HCT116 (cell line): ENCODE measurements around the gene CACNA1C. TPM values are rescaled to one million over a fixed set of nuclear protein-coding genes. Genes with fewer than 3 reads are reported as not detected.

ENCODE experiments used
- ATAC-seq: fragments of 200-7000 bp; cut with Tn5 transposase; 2 replicates; pipeline ENCODE4 v1.9.1; 2020; ENCODE audit warnings: mild to moderate bottlenecking, moderate library complexity
- BruUV-seq: library from RNA; stranded (reverse); fragments of 400-500 nt; replicated peaks from 2 replicates; lab custom pipeline; 2021; lab: Mats Ljungman, UMichigan
- CTCF ChIA-PET: fragments of 300-600 bp; sonication (Branson Sonifier 250); formaldehyde crosslinking; loops from one replicate; lab custom pipeline; 2021; ENCODE audit warnings: antibody characterized with exemption; lab: Charles Lee
- POLR2A ChIA-PET: fragments of 300-600, 350-600 bp; sonication (Branson Sonifier 250); formaldehyde crosslinking; loops from one replicate; lab custom pipeline; 2021; ENCODE audit warnings: antibody characterized with exemption; lab: Charles Lee
- RAD21 ChIA-PET, 2 experiments: fragments of 300-600 bp; sonication (Branson Sonifier 250); formaldehyde crosslinking; loops; one replicate each; lab custom pipeline; 2023; ENCODE audit warnings: low total read pairs in 2 of 2; ENCODE audit not compliant: uncharacterized antibody in 2 of 2, unreplicated experiment in 2 of 2, low non-redundant PET in 1 of 2; lab: Charles Lee
- DNase-seq: peaks from one replicate; pipeline ENCODE4 v3.0.0-alpha.2; 2010; ENCODE audit warnings: low read depth, low spot score
- H2AFZ ChIP-seq: fragments of 200-600 bp; shearing (Covaris generic), sonication (generic); 2 replicates; pipeline ENCODE4 v1.6.1; 2017; ENCODE audit warnings: low read depth, mixed run types, mixed read lengths, antibody characterized with exemption, low read length; ENCODE audit not compliant: poor library complexity, severe bottlenecking
- H3K27ac ChIP-seq: 2 replicates; pipeline ENCODE4 v1.5.1; 2012; ENCODE audit warnings: low read depth, low read length
- H3K27me3 ChIP-seq: fragments of 200-600 bp; sonication (generic); 2 replicates; pipeline ENCODE4 v1.6.1; 2016; ENCODE audit warnings: mixed run types, low read length, mixed read lengths; ENCODE audit not compliant: insufficient read depth
- H3K36me3 ChIP-seq, 2 experiments: fragments of 200-500 bp in 1 of 2; fragments of 200-600 bp in 1 of 2; sonication (Bioruptor generic) in 1 of 2; sonication (generic) in 1 of 2; 2 replicates each; pipeline versions ENCODE4 v1.5.1 to v1.6.1; 2014 to 2016; ENCODE audit warnings: low read length in 2 of 2, inconsistent platforms in 1 of 2, mixed read lengths in 1 of 2, mixed run types in 1 of 2; ENCODE audit not compliant: insufficient read depth in 2 of 2, control insufficient read depth in 1 of 2
- H3K4me1 ChIP-seq, 2 experiments: fragments of 200-600 bp in 1 of 2; sonication (generic) in 1 of 2; 2 replicates each; pipeline versions ENCODE4 v1.5.1 to v1.6.1; 2012 to 2017; ENCODE audit warnings: low read length in 2 of 2, inconsistent platforms in 1 of 2, mild to moderate bottlenecking in 1 of 2, mixed read lengths in 1 of 2, mixed run types in 1 of 2, moderate library complexity in 1 of 2; ENCODE audit not compliant: insufficient read depth in 2 of 2, control insufficient read depth in 1 of 2
- H3K4me2 ChIP-seq: fragments of 200-600 bp; sonication (generic); 2 replicates; pipeline ENCODE4 v1.6.1; 2017; ENCODE audit warnings: mixed run types, low read length, mixed read lengths
- H3K4me3 ChIP-seq, 2 experiments: fragments of 200-600 bp in 1 of 2; sonication (generic) in 1 of 2; replicated peaks in 1 of 2; 2 replicates each; pipeline ENCODE4 v1.5.1; 2011 to 2016; ENCODE audit warnings: low read length in 2 of 2, control low read depth in 1 of 2, low read depth in 1 of 2, mild to moderate bottlenecking in 1 of 2, mixed read lengths in 1 of 2, mixed run types in 1 of 2
- H3K79me2 ChIP-seq: fragments of 200-600 bp; sonication (generic); 2 replicates; pipeline ENCODE4 v1.6.1; 2017; ENCODE audit warnings: mild to moderate bottlenecking, mixed run types, low read length, moderate library complexity, mixed read lengths; ENCODE audit not compliant: insufficient read depth
- H3K9ac ChIP-seq: fragments of 200-600 bp; sonication (generic); 2 replicates; pipeline ENCODE4 v1.6.1; 2016; ENCODE audit warnings: low read length, mixed read lengths
- H3K9me2 ChIP-seq: fragments of 200-600 bp; sonication (generic), shearing (Covaris generic); 2 replicates; pipeline ENCODE4 v1.6.1; 2017; ENCODE audit warnings: mixed run types, mild to moderate bottlenecking, moderate library complexity; ENCODE audit not compliant: insufficient read depth
- H3K9me3 ChIP-seq, 2 experiments: fragments of 200-500 bp in 1 of 2; fragments of 200-600 bp in 1 of 2; sonication (Bioruptor generic) in 1 of 2; sonication (generic) in 1 of 2; 2 replicates each; pipeline ENCODE4 v1.6.1; 2014 to 2017; ENCODE audit warnings: low read length in 2 of 2, mixed read lengths in 2 of 2, inconsistent platforms in 1 of 2, low read depth in 1 of 2, mild to moderate bottlenecking in 1 of 2, mixed run types in 1 of 2, moderate library complexity in 1 of 2; ENCODE audit not compliant: control insufficient read depth in 1 of 2, insufficient read depth in 1 of 2
- H4K20me1 ChIP-seq: fragments of 200-600 bp; sonication (generic), shearing (Covaris generic); 2 replicates; pipeline ENCODE4 v1.6.1; 2017; ENCODE audit warnings: mixed run types, mild to moderate bottlenecking, moderate library complexity; ENCODE audit not compliant: insufficient read depth
- CBX3 ChIP-seq: IDR thresholded peaks from 2 replicates; pipeline ENCODE4 v1.6.1; 2012; ENCODE audit warnings: low read depth
- CEBPB ChIP-seq: IDR thresholded peaks from 2 replicates; pipeline ENCODE4 v1.6.1; 2012; ENCODE audit warnings: low read depth
- EGR1 ChIP-seq: IDR thresholded peaks from 2 replicates; pipeline ENCODE4 v1.6.1; 2012; ENCODE audit warnings: low read depth
- ELF1 ChIP-seq: IDR thresholded peaks from 2 replicates; pipeline ENCODE4 v1.6.1; 2012; ENCODE audit warnings: low read depth, borderline replicate concordance
- EZH2 ChIP-seq: fragments of 200-600 bp; sonication (generic); IDR thresholded peaks from 2 replicates; pipeline ENCODE4 v1.6.1; 2017; ENCODE audit warnings: antibody characterized with exemption, mixed run types
- EZH2phosphoT487 ChIP-seq: fragments of 200-600 bp; IDR thresholded peaks from 2 replicates; pipeline ENCODE4 v1.6.1; 2018; ENCODE audit warnings: antibody characterized with exemption, borderline replicate concordance
- FOSL1 ChIP-seq: IDR thresholded peaks from 2 replicates; pipeline ENCODE4 v1.6.1; 2012; ENCODE audit warnings: low read depth
- JUND ChIP-seq: IDR thresholded peaks from 2 replicates; pipeline ENCODE4 v1.6.1; 2012
- POLR2A ChIP-seq: IDR thresholded peaks from 2 replicates; pipeline ENCODE4 v1.7.0; 2011; ENCODE audit warnings: borderline replicate concordance; ENCODE audit not compliant: insufficient read depth, insufficient read length; ENCODE audit errors: extremely low read depth
- POLR2AphosphoS5 ChIP-seq: IDR thresholded peaks from 2 replicates; pipeline ENCODE4 v1.6.1; 2011; ENCODE audit warnings: mild to moderate bottlenecking, low read depth, low read length, moderate library complexity
- SIN3A ChIP-seq: IDR thresholded peaks from 2 replicates; pipeline ENCODE4 v1.6.1; 2012; ENCODE audit warnings: low read depth
- SRF ChIP-seq: IDR thresholded peaks from 2 replicates; pipeline ENCODE4 v1.6.1; 2012; ENCODE audit warnings: low read depth
- TCF7L2 ChIP-seq: IDR thresholded peaks from 2 replicates; pipeline ENCODE4 v1.7.0; 2011; ENCODE audit warnings: borderline replicate concordance, inconsistent platforms; ENCODE audit not compliant: insufficient read depth, insufficient read length; ENCODE audit errors: extremely low read depth
- YY1 ChIP-seq: IDR thresholded peaks from 2 replicates; pipeline ENCODE4 v1.6.1; 2011; ENCODE audit warnings: low read length, low read depth, moderate library complexity, mild to moderate bottlenecking; ENCODE audit not compliant: insufficient replicate concordance; ENCODE audit errors: extremely low read depth
- intact Hi-C: fragments of 100-400 bp; cut with micrococcal nuclease; formaldehyde crosslinking; loops from 2 replicates; pipeline ENCODE4 v1.10.0; 2022
- total RNA-seq: library from RNA; stranded (reverse); gene quantifications from one replicate; pipeline ENCODE4 v1.2.1, GENCODE V29; 2021; ENCODE audit not compliant: unreplicated experiment
- TF ChIP-seq, protein P1 (sequence below): IDR thresholded peaks from 2 replicates; pipeline ENCODE4 v1.6.1; 2012
- TF ChIP-seq, protein P2 (sequence below), 3 experiments: fragments of 200-600 bp in 1 of 3; sonication (generic) in 1 of 3; IDR thresholded peaks in 2 of 3; conservative IDR thresholded peaks in 1 of 3; 2 replicates each; pipeline ENCODE4 v1.5.1; 2012 to 2017; ENCODE audit warnings: low read depth in 2 of 3, low read length in 2 of 3, antibody characterized with exemption in 1 of 3, borderline replicate concordance in 1 of 3, control low read depth in 1 of 3, mild to moderate bottlenecking in 1 of 3, mixed read lengths in 1 of 3, mixed run types in 1 of 3, moderate library complexity in 1 of 3; ENCODE audit not compliant: insufficient read depth in 1 of 3
- TF ChIP-seq, protein P3 (sequence below): IDR thresholded peaks from 2 replicates; pipeline ENCODE4 v1.6.1; 2012; ENCODE audit warnings: low read depth

CACNA1C gene
- total RNA-seq, 1 experiment from 2014 or later, result 0.05 TPM

DNA sequence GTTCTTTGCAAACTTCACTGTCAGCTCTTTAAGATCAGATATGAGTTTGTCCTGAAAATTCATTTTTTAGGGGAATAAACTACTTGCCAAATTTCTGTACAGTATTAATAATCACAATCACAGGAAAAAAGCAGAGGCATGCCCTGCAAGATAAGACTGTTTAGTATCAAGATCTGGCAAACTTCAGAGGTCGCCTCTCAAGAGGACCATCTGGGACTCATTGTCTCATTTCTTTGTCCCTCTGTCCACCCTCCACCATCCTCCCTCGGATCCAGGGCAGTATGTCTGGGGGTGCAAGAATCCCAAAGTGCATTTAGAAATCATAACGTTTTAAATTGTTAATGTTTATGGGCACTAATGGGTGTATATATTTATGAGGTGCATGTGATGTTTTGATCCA, 509.6 kb downstream of the CACNA1C start:
- CTCF ChIA-PET, result no interaction called here
- intact Hi-C loops, result no loop called here
- H3K27me3 ChIP-seq, result peaks cover 28% of the 10 kb centered on the region; the same call in 1 of the 2 replicates
- no peaks in the 10 kb centered on the region for H3K4me1 ChIP-seq
- no peaks in the 10 kb centered on the region for H3K9me2 ChIP-seq
- no peak overlapping the region for H3K4me2 ChIP-seq
- H3K9me3 ChIP-seq, result no peaks in the 10 kb centered on the region
- H3K27ac ChIP-seq, result no peak overlapping the region
- H3K9ac ChIP-seq, result no peak overlapping the region
- no peak overlapping the region for H2AFZ ChIP-seq
- RAD21 ChIA-PET, result no interaction called here
- H3K36me3 ChIP-seq, result no peaks in the 10 kb centered on the region
- no peaks in the 10 kb centered on the region for H4K20me1 ChIP-seq
- POLR2A ChIA-PET, result no interaction called here
- BruUV-seq, result no TSS peak
- no peak overlapping the region for H3K4me3 ChIP-seq
- no peaks in the 10 kb centered on the region for H3K79me2 ChIP-seq
- ATAC-seq (no peak), DNase-seq (no peak)
- no peak for TF ChIP-seq JUND
- no peak for TF ChIP-seq EZH2phosphoT487
- TF ChIP-seq, protein P1, sequence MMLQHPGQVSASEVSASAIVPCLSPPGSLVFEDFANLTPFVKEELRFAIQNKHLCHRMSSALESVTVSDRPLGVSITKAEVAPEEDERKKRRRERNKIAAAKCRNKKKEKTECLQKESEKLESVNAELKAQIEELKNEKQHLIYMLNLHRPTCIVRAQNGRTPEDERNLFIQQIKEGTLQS, result no peak
- no peak for TF ChIP-seq YY1

DNA sequence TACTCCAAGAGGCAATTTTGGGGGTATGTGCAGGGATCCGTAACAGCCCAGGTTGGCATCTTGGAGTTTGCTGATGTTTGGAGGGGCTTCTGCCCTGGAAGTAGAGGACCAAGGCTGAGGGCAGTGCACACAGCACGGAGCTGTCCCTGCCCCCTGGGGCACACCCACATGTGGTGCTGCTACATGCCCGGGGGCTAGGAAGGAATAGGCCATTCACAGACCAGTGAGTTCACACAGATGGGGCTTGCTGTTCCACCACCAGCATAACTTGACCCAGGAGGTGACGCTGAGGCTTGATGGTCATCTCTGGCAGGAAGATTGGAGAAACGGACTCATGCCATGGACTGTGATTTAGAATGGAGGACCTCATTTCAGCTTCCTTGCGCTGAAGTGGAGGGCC, 510.9 kb downstream of the CACNA1C start:
- CTCF ChIA-PET, result no interaction called here
- intact Hi-C loops, result no loop called here
- no TSS peak for BruUV-seq
- Histone ChIP-seq H3K4me3 (no peak overlapping the region), H2AFZ (no peak overlapping the region), H3K4me1 (no peaks in the 10 kb centered on the region), H3K27ac (no peak overlapping the region), H3K9me3 (no peaks in the 10 kb centered on the region), H3K9me2 (no peaks in the 10 kb centered on the region), H3K4me2 (no peak overlapping the region), H3K79me2 (no peaks in the 10 kb centered on the region), H3K36me3 (no peaks in the 10 kb centered on the region), H3K27me3 (peaks cover 22% of the 10 kb centered on the region; the same call in 1 of the 2 replicates), H4K20me1 (no peaks in the 10 kb centered on the region), H3K9ac (no peak overlapping the region)
- no peak for DNase-seq
- POLR2A ChIA-PET, result no interaction called here
- no peak for ATAC-seq
- RAD21 ChIA-PET, result no interaction called here
- TF ChIP-seq EZH2phosphoT487 (no peak), FOSL1 (no peak), SRF (no peak), POLR2A (no peak), CBX3 (no peak), CEBPB (no peak), ELF1 (no peak), TCF7L2 (no peak), SIN3A (no peak), JUND (no peak), YY1 (no peak), EGR1 (no peak), EZH2 (no peak), POLR2AphosphoS5 (no peak)
- TF ChIP-seq, protein P2, sequence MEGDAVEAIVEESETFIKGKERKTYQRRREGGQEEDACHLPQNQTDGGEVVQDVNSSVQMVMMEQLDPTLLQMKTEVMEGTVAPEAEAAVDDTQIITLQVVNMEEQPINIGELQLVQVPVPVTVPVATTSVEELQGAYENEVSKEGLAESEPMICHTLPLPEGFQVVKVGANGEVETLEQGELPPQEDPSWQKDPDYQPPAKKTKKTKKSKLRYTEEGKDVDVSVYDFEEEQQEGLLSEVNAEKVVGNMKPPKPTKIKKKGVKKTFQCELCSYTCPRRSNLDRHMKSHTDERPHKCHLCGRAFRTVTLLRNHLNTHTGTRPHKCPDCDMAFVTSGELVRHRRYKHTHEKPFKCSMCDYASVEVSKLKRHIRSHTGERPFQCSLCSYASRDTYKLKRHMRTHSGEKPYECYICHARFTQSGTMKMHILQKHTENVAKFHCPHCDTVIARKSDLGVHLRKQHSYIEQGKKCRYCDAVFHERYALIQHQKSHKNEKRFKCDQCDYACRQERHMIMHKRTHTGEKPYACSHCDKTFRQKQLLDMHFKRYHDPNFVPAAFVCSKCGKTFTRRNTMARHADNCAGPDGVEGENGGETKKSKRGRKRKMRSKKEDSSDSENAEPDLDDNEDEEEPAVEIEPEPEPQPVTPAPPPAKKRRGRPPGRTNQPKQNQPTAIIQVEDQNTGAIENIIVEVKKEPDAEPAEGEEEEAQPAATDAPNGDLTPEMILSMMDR (IDR thresholded peaks at IDR 0.05 in 2 of 3, conservative IDR thresholded peaks at IDR 0.05 in 1 of 3; ENCODE audit: borderline replicate concordance in 1 of 3, insufficient read depth in 1 of 3, low read depth in 2 of 3, low read length in 2 of 3), result no peak
- TF ChIP-seq, protein P3, sequence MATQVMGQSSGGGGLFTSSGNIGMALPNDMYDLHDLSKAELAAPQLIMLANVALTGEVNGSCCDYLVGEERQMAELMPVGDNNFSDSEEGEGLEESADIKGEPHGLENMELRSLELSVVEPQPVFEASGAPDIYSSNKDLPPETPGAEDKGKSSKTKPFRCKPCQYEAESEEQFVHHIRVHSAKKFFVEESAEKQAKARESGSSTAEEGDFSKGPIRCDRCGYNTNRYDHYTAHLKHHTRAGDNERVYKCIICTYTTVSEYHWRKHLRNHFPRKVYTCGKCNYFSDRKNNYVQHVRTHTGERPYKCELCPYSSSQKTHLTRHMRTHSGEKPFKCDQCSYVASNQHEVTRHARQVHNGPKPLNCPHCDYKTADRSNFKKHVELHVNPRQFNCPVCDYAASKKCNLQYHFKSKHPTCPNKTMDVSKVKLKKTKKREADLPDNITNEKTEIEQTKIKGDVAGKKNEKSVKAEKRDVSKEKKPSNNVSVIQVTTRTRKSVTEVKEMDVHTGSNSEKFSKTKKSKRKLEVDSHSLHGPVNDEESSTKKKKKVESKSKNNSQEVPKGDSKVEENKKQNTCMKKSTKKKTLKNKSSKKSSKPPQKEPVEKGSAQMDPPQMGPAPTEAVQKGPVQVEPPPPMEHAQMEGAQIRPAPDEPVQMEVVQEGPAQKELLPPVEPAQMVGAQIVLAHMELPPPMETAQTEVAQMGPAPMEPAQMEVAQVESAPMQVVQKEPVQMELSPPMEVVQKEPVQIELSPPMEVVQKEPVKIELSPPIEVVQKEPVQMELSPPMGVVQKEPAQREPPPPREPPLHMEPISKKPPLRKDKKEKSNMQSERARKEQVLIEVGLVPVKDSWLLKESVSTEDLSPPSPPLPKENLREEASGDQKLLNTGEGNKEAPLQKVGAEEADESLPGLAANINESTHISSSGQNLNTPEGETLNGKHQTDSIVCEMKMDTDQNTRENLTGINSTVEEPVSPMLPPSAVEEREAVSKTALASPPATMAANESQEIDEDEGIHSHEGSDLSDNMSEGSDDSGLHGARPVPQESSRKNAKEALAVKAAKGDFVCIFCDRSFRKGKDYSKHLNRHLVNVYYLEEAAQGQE, result no peak
